SJSA1 (cell line): ENCODE measurements around the gene ATXN7. TPM values are rescaled to one million over a fixed set of nuclear protein-coding genes. Genes with fewer than 3 reads are reported as not detected.

Experiments
- DNase-seq, 2 experiments: peaks; one replicate each; pipeline ENCODE4 v3.0.0-alpha.2; 2015 to 2020; ENCODE audit warnings: low spot score in 2 of 2, low read depth in 1 of 2
- H3K27ac ChIP-seq: fragments of 250-450 bp; sonication (Bioruptor Pico); 2 replicates; pipeline ENCODE4 v1.5.1; 2020; ENCODE audit warnings: mild to moderate bottlenecking, moderate library complexity
- H3K27me3 ChIP-seq: fragments of 250-450 bp; sonication (Bioruptor Pico); replicated peaks from 2 replicates; pipeline ENCODE4 v1.5.1; 2020; ENCODE audit warnings: mild to moderate bottlenecking, moderate library complexity
- H3K36me3 ChIP-seq: fragments of 250-450 bp; sonication (Bioruptor Pico); 2 replicates; pipeline ENCODE4 v1.5.1; 2020; ENCODE audit warnings: mild to moderate bottlenecking
- H3K4me1 ChIP-seq: fragments of 250-450 bp; sonication (Bioruptor Pico); replicated peaks from 2 replicates; pipeline ENCODE4 v1.6.1; 2021; ENCODE audit warnings: mild to moderate bottlenecking
- H3K4me3 ChIP-seq: fragments of 250-450 bp; sonication (Bioruptor Pico); 2 replicates; pipeline ENCODE4 v1.5.1; 2020; ENCODE audit warnings: mild to moderate bottlenecking
- H3K9me3 ChIP-seq: fragments of 250-450 bp; sonication (Bioruptor Pico); replicated peaks from 2 replicates; pipeline ENCODE4 v1.5.1; 2020; ENCODE audit warnings: mild to moderate bottlenecking
- total RNA-seq: library from RNA; depleted of rRNA; stranded (reverse); fragments of >200 nt; shearing (Covaris generic); gene quantifications from 2 replicates; pipeline ENCODE4 v1.2.3, GENCODE V29; 2014

Gene ATXN7
- total RNA-seq, 1 experiment from 2014 or later: 7.1 TPM

- peaks cover 33% of the 10 kb centered on the region for H3K4me1 ChIP-seq
- H3K9me3 ChIP-seq: no peaks in the 10 kb centered on the region
- DNase-seq: no peak
- H3K27me3 ChIP-seq: no peaks in the 10 kb centered on the region
- H3K36me3 ChIP-seq: peaks cover under 1% of the 10 kb centered on the region
- H3K27ac ChIP-seq: no peak overlapping the region
- no peak overlapping the region for H3K4me3 ChIP-seq
Observed at GRCh38 chr3:63974451-63974850, 110.8 kb downstream of the ATXN7 start.

DNA sequence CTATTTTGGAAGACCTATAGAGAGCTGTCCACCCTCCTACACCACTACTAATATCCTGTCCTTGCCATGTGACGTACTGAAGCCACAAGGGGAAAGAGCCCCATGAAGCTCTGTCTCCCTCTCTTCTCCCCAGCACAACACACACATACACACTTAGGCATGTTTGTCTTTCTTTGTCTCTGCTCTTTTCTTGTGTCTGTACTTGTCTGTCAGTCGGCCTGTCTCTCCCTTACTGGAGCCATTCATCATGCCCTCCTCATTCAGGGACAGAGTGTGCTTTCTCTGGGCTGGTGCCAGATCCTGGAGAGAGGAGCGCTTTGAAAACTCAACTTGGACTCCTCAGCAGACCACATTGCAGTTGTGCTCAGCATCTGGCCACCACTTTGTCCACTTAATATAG is 112.1 kb downstream of the ATXN7 start:
- peaks cover 13% of the 10 kb centered on the region for H3K36me3 ChIP-seq
- H3K9me3 ChIP-seq: no peaks in the 10 kb centered on the region
- no peak overlapping the region for H3K4me3 ChIP-seq
- peaks cover 26% of the 10 kb centered on the region for H3K4me1 ChIP-seq
- no peak overlapping the region for H3K27ac ChIP-seq
- DNase-seq: peak in 1 of 2 experiments; percentile 37
- H3K27me3 ChIP-seq: no peaks in the 10 kb centered on the region

DNA sequence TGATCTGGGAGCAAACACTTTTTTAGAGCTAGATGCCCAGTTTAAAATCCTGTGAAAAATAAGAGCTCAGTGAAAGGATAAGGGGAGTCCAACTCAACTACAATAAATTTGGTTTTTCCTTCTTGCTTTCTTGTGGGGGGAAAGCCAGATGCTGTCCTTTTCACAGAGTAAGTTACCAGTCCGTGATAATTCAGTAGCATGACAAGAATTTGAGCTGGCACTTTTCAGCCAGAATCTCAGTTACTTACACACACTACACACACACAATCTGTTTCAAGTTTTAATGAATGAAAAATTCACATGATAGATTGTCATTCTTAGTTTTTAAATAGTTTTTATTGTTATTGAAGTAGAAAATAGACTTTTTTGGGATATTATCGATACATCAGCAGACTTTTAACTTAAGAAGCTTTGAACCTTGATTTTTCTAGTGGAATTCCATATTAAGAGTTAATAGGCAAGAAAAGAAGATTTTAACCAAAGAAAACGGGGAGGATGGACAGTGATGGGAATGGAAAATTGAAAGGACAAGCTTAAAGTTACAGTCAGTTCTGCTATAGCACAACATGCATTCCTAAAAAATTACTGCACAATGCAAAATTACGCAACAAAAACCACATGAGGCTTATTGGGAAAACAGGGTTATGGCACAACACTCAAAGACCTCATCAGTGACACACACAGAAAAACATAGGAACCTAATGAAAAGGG is 112.6 kb downstream of the ATXN7 start:
- Histone ChIP-seq H3K4me1 (peaks cover 26% of the 10 kb centered on the region), H3K9me3 (no peaks in the 10 kb centered on the region), H3K27me3 (no peaks in the 10 kb centered on the region), H3K27ac (no peak overlapping the region), H3K36me3 (peaks cover 16% of the 10 kb centered on the region), H3K4me3 (no peak overlapping the region)
- peak in 1 of 2 experiments; percentile 26 for DNase-seq

GRCh38 chr3:63976872-63977200 is 113.2 kb downstream of the ATXN7 start:
- DNase-seq: no peak
- Histone ChIP-seq H3K27me3 (no peaks in the 10 kb centered on the region), H3K4me3 (no peak overlapping the region), H3K27ac (no peak overlapping the region), H3K4me1 (peaks cover 24% of the 10 kb centered on the region), H3K36me3 (peaks cover 16% of the 10 kb centered on the region), H3K9me3 (no peaks in the 10 kb centered on the region)

DNA sequence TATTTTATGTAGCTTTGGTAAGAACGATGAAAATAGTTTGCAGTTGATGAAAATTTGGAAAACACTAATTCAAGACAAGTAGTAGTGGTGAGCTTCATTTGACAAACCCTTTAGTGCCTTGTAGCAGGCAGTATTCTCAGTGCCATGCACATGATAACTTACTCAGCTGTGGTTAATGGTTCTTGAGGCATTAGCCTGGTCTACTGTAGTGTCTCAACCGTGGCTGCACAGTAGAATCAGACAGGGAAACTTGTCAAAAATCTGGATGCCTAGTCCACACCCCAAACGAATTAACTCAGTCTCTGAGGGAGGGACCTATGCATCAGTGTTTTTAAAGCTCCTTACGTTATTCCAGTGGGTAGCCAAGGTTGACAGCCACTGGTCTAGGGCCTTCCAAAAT is 114.2 kb downstream of the ATXN7 start:
- Histone ChIP-seq H3K9me3 (no peaks in the 10 kb centered on the region), H3K27me3 (no peaks in the 10 kb centered on the region), H3K27ac (no peak overlapping the region), H3K36me3 (peaks cover 22% of the 10 kb centered on the region), H3K4me3 (no peak overlapping the region), H3K4me1 (peaks cover 14% of the 10 kb centered on the region)
- no peak for DNase-seq

DNA sequence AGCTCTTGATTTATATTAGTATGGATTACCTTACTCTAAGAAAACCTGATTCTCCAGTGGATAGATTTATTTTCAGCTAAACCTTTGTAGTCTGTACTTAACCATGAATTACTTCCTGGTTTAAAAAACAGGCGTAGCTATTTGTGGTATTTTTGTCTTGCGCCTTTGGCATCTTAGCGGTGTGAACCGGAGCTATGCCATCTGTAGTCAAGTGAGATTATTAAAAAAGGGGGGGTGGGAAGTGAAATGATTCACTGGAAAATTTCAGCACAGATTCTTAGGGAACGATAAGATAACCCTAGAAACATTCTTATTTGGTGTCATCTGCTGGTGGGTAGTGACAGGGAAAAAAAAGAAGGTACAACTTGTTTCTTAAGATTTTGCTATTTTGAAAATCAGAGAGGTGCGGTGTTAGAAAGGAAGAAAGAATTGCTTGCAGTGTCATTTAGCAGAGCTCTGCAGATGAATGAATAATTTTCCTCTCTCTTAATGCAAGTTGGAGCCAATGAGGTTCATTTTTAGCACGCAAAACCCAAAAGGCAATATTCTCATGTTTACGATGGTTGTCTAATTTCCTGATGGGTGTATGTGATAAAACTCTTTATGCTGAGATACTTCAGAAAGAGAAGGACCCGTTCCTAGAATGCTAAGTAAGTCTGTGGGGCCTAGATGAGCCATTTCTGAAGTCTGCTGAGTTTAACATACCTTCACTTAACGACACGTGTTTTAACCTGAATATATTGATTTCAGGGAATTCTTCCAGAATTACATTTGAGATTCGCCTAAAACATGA is 115.6 kb downstream of the ATXN7 start:
- DNase-seq: no peak
- Histone ChIP-seq H3K27ac (no peak overlapping the region), H3K4me1 (peaks cover 14% of the 10 kb centered on the region)

GRCh38 chr3:63980019-63980418 is 116.4 kb downstream of the ATXN7 start:
- Histone ChIP-seq H3K27ac (no peak overlapping the region), H3K4me1 (peaks cover 14% of the 10 kb centered on the region), H3K36me3 (peaks cover 34% of the 10 kb centered on the region), H3K27me3 (no peaks in the 10 kb centered on the region), H3K4me3 (no peak overlapping the region), H3K9me3 (no peaks in the 10 kb centered on the region)
- DNase-seq: no peak

More for the DNA sequence above, 115.6 kb downstream of the ATXN7 start:
- H3K4me3 ChIP-seq: no peak overlapping the region
- H3K36me3 ChIP-seq: peaks cover 27% of the 10 kb centered on the region
- H3K9me3 ChIP-seq: no peaks in the 10 kb centered on the region
- no peaks in the 10 kb centered on the region for H3K27me3 ChIP-seq

DNA sequence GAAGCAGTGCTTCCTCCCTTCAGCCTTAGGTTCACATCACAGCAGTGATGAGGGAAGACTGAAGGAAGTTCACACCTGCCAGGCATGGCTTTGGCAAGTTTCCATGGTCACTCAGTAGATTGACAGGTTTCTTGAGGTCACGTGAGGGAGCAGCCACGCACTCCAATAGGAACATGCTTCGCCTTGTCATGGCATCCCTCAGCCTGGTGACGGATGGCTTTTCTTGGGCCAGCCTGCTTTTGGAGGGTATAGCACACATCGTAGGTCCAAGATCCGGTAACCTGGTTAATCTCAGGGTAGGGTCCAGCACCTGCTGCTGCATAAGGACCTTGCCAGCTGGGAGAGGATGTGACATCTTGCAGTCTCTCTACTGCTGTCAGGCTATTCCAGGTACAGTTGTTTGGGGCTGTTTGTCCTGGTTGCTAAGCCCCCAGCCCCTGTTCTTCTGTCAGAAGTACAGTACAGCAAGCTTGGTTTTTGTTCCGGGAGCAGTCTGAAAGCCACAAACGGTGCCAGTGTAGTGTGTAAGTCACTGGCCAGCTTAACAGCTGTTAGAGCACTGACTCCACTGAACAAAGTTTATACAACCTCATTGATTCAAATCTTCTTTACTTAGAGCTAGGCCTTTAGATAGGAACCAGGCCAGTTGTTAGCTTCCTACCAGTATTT is 117.3 kb downstream of the ATXN7 start:
- H3K9me3 ChIP-seq: no peaks in the 10 kb centered on the region
- no peak overlapping the region for H3K27ac ChIP-seq
- H3K27me3 ChIP-seq: no peaks in the 10 kb centered on the region
- DNase-seq: no peak
- H3K4me1 ChIP-seq: peaks cover 9% of the 10 kb centered on the region
- peaks cover 43% of the 10 kb centered on the region for H3K36me3 ChIP-seq
- no peak overlapping the region for H3K4me3 ChIP-seq

GRCh38 chr3:63981980-63982379 is 118.3 kb downstream of the ATXN7 start:
- DNase-seq: no peak
- Histone ChIP-seq H3K9me3 (no peaks in the 10 kb centered on the region), H3K27me3 (no peaks in the 10 kb centered on the region), H3K36me3 (peaks cover 45% of the 10 kb centered on the region), H3K4me1 (no peaks in the 10 kb centered on the region), H3K4me3 (no peak overlapping the region), H3K27ac (no peak overlapping the region)

DNA sequence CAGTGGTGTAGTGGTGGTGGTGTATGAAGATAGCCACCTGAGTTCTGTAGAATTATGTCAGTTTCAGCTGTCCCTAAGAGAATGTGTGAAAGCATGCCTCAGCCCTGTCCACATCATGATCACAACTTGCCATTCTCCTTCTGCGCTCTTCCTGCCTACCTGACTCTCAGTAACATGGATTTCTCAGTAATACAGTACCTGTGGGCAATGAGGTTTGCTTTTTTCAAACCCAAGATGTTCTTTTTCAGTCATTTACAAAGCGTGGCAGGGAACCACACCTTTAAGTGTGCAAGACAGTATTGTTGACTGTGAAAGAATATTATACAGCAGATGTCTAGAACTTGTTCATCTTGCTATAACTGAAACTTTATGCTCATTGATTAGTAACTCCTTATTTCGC is 120.7 kb downstream of the ATXN7 start:
- no peaks in the 10 kb centered on the region for H3K4me1 ChIP-seq

DNA sequence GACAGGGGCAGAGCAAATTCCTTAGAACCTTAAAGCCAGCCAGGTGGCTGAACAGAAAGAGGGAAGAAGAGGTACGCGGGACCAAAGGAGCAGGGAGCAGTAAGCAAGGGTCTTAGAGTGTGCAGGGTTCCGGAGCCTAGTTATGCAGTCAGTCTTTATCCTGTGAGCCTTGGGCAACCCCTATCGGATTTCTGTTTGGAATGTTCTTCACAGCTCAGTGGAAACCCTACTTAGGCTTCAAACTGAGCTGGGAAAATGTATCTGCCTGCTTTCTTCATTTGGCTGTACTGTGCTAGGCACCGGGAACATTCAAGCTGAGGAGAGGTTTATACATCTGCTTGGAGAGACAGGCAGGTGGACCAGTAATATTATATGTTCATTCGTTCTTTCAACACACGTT is 122.5 kb downstream of the ATXN7 start:
- Histone ChIP-seq H3K27me3 (no peaks in the 10 kb centered on the region), H3K27ac (no peak overlapping the region), H3K4me3 (no peak overlapping the region), H3K9me3 (no peaks in the 10 kb centered on the region), H3K4me1 (no peaks in the 10 kb centered on the region), H3K36me3 (peaks cover 63% of the 10 kb centered on the region)
- no peak for DNase-seq

More for the DNA sequence above, 120.7 kb downstream of the ATXN7 start:
- Histone ChIP-seq H3K4me3 (no peak overlapping the region), H3K27ac (no peak overlapping the region), H3K36me3 (peaks cover 62% of the 10 kb centered on the region), H3K27me3 (no peaks in the 10 kb centered on the region), H3K9me3 (no peaks in the 10 kb centered on the region)
- DNase-seq: no peak

DNA sequence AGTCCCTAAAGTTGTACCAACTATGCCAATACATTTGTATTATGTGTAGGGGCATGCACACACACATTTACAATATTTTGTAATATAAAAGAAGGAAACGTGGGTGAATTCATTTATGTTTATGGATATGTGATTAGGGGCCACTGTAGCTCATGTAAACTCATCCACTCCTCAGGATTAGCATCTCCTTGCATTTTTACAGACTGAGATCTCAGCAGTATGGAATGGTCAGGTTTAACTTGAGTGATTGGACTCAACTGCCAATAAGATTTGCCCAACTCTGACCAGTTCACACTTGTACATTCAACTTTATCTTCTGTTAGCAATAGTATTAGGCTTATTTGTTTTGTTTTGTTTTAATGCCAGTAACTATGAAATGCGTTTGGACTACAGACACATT is 123.2 kb downstream of the ATXN7 start:
- H3K4me1 ChIP-seq: no peaks in the 10 kb centered on the region
- no peak overlapping the region for H3K4me3 ChIP-seq
- no peak for DNase-seq
- H3K27me3 ChIP-seq: no peaks in the 10 kb centered on the region
- H3K36me3 ChIP-seq: peaks cover 69% of the 10 kb centered on the region
- no peaks in the 10 kb centered on the region for H3K9me3 ChIP-seq
- no peak overlapping the region for H3K27ac ChIP-seq

DNA sequence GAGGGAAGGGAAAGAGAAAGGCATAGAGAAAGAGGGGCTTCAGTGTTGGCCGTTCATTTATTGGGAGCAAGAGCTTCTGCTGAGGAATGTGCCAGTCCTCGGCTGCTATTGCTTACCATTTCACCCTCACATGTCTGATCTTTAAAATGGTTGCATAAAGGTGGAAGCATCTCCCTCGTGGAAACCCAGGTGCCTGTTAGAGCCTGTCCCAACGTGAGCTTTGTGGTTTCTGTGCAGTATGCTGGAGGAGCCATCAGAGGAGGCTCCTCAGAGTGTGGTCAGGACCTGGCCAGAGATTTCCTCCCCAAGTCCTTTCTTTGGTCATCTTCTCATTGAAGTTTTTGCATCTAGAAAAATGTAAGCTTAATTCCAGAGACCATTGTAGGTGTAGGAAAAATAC is 125.3 kb downstream of the ATXN7 start:
- no peak overlapping the region for H3K4me3 ChIP-seq
- H3K4me1 ChIP-seq: no peaks in the 10 kb centered on the region
- H3K9me3 ChIP-seq: no peaks in the 10 kb centered on the region
- no peaks in the 10 kb centered on the region for H3K27me3 ChIP-seq
- peaks cover 78% of the 10 kb centered on the region for H3K36me3 ChIP-seq
- DNase-seq: no peak
- no peak overlapping the region for H3K27ac ChIP-seq

DNA sequence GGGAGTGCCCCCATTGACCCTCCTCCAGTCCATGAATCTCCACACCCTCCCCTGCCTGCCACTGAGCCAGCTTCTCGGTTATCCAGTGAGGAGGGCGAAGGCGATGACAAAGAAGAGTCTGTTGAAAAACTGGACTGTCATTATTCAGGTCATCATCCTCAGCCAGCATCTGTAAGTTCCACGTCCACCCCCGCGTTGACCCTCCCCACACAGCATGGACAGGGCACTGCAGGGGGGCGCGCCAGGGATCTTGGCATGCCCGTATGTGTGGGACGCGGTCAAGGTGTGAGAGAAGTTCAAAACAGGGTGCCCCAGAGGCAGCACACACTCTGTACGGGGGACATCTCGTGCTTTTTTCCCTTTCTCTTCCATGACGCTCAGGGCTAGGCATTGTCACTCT is 126.5 kb downstream of the ATXN7 start:
- Histone ChIP-seq H3K4me1 (no peaks in the 10 kb centered on the region), H3K36me3 (peaks cover 81% of the 10 kb centered on the region), H3K9me3 (no peaks in the 10 kb centered on the region), H3K27me3 (no peaks in the 10 kb centered on the region), H3K27ac (no peak overlapping the region), H3K4me3 (no peak overlapping the region)
- DNase-seq: no peak
